GM18873 (cell line): ENCODE measurements around the gene CDKN2A.
"Not testable (repeated sequence)": the region's sequence is repeated elsewhere in the genome, so short reads cannot be mapped to it uniquely, and the experiment has no call there.

ENCODE experiments used
- ATAC-seq: cut with Tn5 transposase; IDR thresholded peaks from one replicate; pipeline ENCODE4 v1.9.1; 2021; ENCODE audit warnings: mild to moderate bottlenecking, moderate library complexity, moderate number of reproducible peaks; ENCODE audit not compliant: unreplicated experiment, low FRiP score

The CDKN2A gene

DNA sequence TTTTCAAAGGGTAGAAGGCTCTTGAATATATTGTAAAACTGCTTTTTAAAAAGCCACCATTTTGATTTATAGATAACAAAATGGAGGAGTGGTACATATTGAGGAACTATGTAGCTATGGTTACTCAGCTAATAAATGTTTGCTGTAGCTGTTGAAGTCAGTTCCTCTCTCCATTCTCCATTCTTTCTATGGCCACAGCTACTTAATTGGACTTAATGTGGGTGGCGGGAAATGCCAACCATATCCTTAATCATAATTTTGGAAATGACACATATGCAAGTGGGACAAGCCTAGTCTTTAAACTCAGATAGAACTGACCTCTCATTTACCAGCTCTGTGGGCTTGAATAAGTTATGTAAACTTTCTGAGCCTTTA is 10.6 kb downstream of the CDKN2A start:
- no peak for ATAC-seq

DNA sequence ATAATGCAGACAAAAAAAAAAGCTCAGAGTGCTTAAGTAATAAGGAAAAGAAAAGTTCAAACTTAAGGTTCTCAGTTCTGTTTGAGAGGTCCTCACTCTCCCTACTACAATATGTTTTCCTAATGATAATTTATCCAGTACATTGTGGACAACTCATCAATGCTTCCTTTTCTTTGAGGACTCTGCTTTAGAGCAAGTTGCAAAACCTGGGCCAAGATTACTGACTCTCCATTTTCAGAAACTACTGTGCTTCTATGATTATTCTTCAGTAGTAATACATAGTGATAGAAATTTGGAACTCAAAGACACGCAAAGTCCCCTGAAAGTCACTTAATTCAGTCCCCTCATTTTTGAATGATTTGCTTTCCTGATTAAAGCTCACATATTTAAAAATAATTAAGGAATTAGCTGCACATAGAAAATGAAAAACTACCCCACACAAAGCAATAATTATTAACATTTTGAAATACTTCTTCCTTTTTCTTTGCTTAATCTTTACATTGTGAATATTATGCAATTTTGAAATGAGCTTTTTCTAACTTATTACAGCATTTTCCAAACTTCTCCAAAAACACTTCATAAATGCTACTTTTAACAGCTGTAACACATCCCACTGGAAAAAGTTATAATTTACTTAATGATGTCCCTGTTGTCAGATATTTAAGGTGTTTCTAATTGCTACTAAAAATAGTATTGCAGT is 11.2 kb downstream of the CDKN2A start:
- no peak for ATAC-seq

DNA sequence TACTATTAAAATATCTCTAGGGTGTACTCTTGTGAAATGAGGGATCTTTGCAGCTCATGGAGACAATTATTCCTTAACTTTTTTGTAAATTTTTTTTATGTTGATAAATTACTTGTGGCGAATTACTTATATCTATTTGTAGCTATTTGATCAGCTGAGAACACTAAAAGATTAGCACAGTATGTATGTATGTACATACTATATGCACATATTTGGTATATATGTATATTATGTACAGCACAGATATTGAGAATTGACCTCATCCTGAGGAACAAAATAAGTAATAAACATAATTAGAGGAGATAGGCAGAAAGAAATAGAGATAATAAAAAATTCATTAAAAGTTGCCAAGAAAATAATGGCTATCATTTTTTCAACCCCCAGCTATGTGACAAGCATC is 11.8 kb downstream of the CDKN2A start:
- ATAC-seq = no peak

DNA sequence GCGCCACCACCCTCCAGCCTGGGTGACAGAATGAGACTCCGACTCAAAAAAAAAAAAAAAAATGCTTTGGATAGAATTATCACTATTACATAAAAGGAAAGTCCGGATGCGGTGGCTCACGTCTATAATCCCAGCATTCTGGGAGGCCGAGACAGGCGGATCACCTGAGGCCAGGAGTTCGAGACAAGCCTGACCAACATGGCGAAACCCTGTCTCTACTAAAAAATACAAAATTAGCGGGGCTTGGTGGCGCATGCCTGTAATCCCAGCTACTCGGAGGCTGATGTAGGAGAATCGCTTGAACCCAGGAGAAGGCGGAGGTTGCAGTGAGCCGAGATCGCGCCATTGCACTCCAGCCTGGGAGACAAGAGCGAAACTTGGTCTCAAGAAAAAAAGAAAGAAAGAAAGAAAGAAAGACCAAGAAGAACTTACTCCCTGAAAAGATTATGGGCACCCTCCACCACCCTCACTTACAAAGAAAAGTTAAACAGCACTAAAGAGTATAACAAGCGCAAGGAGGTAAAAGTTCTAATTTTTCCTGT is 17.8 kb downstream of the CDKN2A start:
- ATAC-seq = no peak

DNA sequence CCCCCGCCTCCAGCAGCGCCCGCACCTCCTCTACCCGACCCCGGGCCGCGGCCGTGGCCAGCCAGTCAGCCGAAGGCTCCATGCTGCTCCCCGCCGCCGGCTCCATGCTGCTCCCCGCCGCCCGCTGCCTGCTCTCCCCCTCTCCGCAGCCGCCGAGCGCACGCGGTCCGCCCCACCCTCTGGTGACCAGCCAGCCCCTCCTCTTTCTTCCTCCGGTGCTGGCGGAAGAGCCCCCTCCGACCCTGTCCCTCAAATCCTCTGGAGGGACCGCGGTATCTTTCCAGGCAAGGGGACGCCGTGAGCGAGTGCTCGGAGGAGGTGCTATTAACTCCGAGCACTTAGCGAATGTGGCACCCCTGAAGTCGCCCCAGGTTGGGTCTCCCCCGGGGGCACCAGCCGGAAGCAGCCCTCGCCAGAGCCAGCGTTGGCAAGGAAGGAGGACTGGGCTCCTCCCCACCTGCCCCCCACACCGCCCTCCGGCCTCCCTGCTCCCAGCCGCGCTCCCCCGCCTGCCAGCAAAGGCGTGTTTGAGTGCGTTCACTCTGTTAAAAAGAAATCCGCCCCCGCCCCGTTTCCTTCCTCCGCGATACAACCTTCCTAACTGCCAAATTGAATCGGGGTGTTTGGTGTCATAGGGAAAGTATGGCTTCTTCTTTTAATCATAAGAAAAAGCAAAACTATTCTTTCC is 19.3 kb downstream of the CDKN2A start:
- no peak for ATAC-seq

DNA sequence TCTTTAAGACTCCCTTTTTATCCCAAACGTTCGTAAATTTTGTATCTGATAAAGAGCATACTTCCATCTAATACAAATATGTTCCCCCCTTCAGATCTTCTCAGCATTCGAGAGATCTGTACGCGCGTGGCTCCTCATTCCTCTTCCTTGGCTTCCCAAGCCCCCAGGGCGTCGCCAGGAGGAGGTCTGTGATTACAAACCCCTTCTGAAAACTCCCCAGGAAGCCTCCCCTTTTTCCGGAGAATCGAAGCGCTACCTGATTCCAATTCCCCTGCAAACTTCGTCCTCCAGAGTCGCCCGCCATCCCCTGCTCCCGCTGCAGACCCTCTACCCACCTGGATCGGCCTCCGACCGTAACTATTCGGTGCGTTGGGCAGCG is 19.9 kb downstream of the CDKN2A start:
- no peak for ATAC-seq

DNA sequence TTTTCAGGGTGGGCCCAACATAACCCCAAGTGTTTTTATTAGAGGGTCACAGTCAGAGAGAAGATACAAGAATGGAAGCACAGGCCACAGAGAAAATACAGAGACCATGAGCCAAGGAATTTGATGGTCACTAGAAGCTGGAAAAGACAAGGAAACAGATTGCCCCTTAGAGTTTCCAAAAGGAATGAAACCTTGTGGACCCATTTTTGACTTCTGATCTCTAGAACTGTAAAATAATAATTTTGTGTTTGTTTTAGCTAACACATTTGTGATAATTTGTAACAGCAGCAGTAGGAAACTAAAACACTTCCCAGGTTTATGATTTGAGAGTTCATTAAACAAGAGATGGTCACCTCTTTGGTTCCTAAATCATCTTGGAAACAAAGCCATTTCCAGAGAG is 21.8 kb downstream of the CDKN2A start:
- ATAC-seq = no peak

DNA sequence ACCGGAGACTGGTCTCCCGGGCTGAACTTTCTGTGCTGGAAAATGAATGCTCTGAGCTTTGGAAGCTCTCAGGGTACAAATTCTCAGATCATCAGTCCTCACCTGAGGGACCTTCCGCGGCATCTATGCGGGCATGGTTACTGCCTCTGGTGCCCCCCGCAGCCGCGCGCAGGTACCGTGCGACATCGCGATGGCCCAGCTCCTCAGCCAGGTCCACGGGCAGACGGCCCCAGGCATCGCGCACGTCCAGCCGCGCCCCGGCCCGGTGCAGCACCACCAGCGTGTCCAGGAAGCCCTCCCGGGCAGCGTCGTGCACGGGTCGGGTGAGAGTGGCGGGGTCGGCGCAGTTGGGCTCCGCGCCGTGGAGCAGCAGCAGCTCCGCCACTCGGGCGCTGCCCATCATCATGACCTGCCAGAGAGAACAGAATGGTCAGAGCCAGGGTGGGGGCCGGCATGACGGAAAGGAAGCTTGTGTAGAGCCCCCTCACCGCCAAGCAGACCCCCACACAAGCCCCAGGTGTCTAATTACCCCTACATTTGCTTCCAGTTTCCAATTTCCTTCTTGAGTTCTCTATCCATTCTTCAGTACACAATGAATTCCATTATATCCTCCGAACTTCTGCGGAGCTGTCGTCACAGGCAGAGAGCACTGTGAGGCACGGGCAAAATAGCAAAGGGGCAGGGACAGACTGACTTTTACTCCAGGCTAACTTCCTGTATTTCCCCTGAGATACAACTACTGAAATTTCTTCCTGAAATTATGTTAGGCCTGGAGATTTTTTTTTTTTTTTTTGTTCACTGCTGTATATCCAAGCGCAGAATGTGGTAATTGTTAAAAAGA is 23.2 kb downstream of the CDKN2A start:
- ATAC-seq = no peak

DNA sequence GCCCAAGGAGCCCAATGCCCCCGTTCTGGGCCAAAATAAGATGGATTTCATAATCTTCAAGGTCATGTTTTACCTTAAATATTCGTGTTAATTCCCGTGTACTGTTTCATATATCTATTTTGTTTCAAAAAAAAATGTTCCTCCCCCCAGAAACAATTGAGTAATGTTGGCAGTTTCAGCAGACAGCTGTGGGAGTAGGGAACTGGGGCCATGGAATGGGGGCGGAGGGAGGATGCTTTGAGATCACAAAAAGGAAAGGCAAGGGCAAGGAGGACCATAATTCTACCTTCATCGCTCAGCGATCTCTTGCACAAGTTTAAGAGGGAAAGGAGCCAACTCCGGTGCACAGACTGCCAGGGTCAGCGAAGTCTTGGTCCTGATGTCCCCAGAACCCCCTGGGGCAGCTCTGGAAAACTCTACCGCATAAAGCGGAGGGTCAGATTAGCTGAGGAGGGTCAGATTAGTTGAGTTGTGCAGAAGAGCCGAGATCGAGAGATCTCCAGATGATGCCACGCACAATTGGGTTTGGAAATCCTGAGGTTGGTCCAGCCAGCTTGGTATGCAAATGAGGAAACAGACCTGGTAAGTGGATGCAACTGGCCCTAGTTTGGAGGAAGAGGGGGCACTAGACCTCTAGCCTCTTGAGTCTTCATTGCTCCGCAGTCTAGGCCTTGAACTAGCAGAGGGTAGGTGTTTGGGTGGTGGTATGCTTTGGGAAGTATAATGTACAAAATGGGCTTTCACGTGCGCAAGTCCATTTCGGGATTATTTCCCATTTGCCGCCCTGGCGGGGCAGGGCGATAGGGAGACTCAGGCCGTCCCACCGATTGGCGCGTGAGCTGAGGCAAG is 24.0 kb downstream of the CDKN2A start:
- ATAC-seq = no peak

DNA sequence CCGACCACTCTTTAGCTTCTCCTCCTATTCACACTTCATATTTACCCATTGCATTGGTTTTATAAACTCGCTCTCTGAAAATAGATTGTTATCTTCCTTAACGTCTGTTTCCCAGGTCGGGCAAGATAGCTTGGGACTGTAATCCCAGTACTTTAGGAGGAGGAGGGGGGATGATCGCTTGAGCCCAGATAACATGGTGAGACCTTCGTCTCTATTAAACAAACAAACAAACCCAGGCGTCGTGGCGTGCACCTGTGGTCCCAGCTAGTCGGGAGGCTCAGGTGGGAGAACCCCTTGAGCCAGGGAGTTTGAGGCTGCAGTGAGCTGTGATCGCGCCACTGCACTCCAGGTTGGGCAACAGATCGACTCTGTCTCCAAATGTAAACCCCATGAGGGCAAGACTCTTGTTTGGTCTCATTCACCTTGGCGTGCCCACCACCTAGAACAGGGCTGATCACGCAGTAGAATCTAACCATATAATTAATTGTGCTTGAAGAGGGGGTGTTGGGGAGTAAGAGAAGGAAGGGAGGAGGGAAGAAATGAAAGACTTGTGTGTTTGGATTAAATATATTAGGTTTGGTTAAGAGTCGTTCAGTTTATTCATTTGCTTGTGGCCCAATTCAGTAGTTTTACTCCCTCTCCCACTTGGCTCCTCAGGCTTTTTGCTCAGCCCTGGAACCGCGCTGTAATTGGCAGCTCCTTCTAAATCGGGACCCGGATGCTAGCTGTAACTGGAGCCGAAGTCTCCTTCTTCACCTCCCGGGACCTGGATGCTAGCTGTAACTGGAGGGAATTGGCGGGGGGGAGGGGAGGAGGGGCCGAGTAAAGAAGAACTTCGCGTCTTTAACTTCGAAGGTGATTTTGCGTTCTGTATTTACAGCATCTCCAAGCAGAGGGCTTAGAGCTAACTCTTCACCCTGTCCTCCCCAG is 24.9 kb downstream of the CDKN2A start:
- no peak for ATAC-seq

DNA sequence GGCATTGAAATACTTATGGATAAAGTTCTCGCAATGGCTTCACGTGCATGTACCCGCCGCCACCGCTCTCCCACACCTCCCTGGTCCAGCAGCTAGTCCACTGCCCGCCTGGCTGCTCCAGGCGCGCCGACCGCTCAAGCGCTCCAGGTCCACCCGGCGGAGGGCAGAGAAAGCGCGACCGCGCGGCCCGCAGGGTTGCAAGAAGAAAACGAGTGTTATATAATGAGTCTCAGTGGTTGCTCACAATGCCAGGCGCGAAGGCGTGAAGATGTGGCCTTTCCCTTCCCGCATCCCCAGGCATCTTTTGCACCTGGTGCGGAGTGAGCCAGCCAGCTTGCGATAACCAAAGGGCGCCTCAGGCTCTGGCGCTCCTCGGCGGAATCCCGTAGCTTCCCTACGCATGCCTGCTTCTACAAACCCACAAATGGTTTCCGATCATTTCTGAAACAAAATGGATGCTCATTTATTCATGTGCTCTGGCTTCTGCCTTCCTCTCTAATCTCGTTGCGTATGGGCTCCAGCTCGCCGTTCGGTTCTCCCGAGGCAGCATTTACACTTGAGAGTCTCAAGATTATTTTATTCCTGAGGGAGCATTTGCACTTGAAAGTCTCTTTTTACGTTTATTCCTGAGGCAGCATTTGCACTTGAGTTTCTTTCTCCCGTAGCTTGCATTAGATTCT is 25.7 kb downstream of the CDKN2A start:
- ATAC-seq = no peak

DNA sequence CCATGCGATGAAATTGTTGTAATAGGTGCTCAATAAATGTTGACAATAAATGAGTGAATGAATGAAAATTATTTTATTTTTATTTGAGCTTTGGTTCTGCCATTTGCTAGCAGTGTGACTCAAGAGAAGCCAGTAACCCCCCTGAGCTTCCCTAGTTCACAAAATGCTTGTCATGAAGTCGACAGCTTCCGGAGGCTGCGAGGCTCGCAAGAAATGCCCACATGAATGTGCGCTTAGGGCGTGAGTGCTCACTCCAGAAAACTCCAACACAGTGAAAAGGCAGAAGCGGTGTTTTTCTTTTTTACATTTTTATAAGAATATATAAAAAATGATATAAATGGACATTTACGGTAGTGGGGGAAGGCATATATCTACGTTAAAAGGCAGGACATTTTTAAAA is 26.5 kb downstream of the CDKN2A start:
- no peak for ATAC-seq

DNA sequence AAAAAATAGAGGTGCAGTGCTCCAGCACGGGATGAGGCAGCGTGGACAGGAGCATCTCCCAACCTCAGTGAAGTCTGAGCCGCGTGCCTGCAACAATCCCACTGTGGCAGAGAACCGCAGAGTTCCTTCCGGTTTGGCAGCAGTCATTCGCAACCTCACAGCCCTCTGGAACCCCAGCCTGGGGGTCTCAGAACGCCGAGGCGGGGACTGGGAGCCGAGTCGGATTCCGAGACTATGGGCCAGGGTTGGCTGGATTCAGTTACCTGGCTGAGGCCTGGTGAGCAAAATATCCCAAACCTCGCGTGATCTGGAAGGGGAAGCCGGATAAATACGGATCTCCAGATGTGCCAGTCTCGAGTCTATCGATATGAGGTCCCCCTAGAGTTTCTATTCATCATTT is 27.0 kb downstream of the CDKN2A start:
- ATAC-seq = no peak

DNA sequence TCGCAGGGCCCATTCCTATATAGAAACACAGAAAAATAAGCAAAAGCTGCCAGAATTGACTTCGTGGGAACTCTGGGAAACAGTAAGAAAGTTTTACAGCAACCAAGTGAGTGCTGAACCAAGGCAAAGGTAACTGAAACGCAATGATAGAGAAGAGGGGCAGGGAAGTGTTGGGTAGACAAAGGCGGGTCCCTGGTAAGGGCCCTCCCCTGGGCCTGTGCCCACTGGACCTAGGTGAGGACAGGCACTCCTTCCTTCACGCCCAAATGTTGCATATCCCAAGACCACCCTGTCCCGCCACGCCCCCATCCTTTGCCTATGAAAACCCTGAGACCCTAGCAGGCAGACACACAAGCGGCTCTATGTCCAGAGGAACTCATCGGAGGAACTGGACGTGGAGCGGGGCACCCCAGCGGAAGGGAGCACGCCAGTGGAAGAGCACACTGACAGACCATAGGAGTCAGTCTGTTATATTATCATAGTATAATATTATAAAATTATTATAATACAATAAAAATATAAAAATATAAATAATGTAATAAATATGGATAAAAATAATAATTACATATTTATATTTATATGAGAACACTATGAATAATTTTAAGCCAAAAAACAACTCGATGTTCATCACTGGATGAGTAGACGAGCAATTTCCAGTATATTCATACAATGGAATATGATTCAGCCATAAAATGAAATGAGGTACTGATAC is 27.9 kb downstream of the CDKN2A start:
- no peak for ATAC-seq

DNA sequence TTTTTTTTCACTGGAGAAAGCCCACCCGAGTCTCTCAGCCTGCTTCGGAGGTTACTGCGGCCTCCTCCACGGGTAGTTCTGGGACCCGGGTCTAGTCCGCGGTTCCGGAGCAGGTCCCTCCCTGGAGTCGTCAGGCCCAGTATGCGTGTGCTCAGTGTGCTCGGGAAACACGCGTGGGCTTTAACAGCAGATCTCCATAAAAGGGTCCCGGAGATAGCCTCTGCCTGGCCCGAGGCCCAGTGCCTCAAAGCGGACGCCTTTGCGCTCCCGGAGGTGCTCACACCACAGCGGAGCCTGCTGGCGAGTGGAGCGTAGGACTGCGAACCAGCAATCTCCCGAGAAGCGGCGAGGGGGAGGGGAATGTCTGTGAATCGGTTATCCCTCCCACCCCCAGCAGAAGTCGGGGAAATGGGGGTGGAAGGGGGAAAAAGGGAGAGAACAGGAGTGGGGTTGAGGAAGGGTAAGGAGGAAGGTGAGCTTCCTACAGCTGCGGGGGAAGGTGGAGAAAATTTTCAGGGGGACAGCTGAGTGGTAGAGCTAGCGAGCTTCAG is 28.7 kb downstream of the CDKN2A start:
- ATAC-seq = peak; percentile 77

DNA sequence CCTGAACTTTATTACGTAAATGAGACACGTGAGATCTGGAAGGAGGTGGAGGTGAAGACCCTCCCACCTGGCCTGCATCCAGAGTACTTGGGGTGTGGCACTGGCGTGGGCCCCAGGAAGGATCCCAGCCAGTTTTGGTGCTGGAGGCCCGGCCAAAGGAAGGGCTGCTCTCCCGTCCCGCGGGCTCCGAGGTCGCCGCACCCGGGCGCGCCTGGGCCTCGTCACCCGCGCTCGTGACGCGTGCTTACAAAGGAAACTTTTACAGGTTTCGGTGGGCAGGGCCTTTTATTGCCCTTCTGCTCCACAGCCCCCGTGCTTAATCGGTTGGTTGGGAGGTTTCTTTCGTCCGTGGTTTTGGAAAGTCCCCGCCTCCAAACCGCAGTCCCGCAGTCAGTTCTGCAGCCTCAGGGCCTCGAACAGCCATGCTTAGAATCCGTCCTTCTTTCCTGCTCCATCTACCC is 29.2 kb downstream of the CDKN2A start:
- ATAC-seq = peak; percentile 68

DNA sequence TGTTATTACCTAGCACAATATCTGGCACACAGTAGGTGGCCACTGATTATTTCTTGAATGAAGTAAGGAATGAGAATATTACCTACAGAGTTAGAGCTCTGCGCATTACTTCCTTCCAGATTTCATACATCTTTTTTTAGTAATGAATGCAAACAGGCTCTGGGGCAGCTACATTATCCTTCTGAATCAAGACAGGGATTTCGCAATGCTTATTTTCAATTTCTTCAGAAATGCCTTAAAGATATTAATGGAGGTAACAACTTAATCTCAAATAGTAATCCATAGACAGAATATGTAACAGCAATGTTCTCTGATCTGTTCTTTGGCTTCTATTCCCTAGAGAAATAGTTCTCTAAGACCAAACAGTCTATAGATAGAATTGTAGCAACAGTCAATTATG is 32.6 kb downstream of the CDKN2A start:
- ATAC-seq = no peak

DNA sequence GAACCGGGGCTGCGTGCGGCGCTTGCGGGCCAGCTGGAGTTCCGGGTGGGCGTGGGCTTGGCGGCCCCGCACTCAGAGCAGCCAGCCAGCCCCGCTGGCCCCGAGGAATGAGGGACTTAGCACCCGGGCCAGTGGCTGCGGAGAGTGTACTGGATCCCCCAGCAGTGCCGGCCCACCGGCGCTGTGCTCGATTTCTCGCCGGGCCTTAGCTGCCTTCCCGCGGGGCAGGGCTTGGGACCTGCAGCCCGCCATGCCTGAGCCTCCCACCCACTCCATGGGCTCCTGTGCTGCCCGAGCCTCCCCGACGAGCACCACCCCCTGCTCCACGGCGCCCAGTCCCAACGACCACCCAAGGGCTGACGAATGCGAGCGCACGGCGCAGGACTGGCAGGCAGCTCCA is 34.9 kb downstream of the CDKN2A start:
- not testable (repeated sequence) for ATAC-seq
